Ovary (tissue), 3 donors: ENCODE measurements around the gene BMPR2.

Experiments used
- EP300 ChIP-seq: sonication (generic); formaldehyde crosslinking; IDR thresholded peaks from one replicate; pipeline ENCODE4 v1.6.1; 2017; ENCODE audit warnings: antibody characterized with exemption
- POLR2A ChIP-seq: fragments of 450-650 bp; IDR thresholded peaks from one replicate; pipeline ENCODE4 v1.6.1; 2017; ENCODE audit warnings: antibody characterized with exemption, mild to moderate bottlenecking, moderate library complexity
- TF ChIP-seq, protein P1 (sequence below), 3 donors: fragments of 450-650 bp in 2 of 3; fragments of 200-600 bp in 1 of 3; IDR thresholded peaks; one replicate each; pipeline versions ENCODE4 v1.5.1 to v1.8.0; 2016 to 2022; ENCODE audit warnings: antibody characterized with exemption in 3 of 3, mild to moderate bottlenecking in 1 of 3
- donor health status: DM: no; HTN: no; CAD: no.

DNA sequence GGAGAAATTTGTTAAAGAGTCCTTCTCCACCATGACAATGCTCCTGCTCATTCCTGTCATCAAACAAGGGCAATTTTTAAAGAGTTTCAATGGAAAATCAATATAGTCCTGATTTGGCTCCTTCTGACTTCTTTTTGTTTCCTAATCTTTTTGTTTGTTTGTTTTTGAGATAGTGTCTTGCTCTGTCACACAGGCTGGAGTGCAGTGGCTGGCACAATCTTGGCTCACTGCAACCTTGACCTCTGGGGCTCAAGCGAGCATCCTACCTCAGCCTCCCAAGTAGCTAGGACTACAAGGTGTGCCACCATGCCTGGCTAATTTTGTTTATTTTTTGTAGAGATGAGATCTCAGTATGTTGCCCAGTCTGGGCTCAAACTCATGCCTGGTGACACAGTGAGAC lies 58.3 kb downstream of the BMPR2 start:
- no peak for TF ChIP-seq POLR2A
- TF ChIP-seq, protein P1, sequence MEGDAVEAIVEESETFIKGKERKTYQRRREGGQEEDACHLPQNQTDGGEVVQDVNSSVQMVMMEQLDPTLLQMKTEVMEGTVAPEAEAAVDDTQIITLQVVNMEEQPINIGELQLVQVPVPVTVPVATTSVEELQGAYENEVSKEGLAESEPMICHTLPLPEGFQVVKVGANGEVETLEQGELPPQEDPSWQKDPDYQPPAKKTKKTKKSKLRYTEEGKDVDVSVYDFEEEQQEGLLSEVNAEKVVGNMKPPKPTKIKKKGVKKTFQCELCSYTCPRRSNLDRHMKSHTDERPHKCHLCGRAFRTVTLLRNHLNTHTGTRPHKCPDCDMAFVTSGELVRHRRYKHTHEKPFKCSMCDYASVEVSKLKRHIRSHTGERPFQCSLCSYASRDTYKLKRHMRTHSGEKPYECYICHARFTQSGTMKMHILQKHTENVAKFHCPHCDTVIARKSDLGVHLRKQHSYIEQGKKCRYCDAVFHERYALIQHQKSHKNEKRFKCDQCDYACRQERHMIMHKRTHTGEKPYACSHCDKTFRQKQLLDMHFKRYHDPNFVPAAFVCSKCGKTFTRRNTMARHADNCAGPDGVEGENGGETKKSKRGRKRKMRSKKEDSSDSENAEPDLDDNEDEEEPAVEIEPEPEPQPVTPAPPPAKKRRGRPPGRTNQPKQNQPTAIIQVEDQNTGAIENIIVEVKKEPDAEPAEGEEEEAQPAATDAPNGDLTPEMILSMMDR (IDR thresholded peaks at IDR 0.05) = no peak
- TF ChIP-seq EP300 = no peak
